GM12891 (cell line): ENCODE data around the gene GGT6.

Experiments
- DNase-seq: peaks from one replicate; pipeline ENCODE4 v3.0.0; 2011; ENCODE audit warnings: low spot score; ENCODE audit not compliant: insufficient read length
- FAIRE-seq: peaks from 2 replicates; lab custom pipeline; 2011; peaks lifted over from hg19 to GRCh38; lab: Jason Lieb, UNC
- PAX5 ChIP-seq: IDR thresholded peaks from 2 replicates; pipeline ENCODE4 v1.6.1; 2011; ENCODE audit warnings: low read length, moderate library complexity, mild to moderate bottlenecking; ENCODE audit not compliant: insufficient read depth, severe bottlenecking
- POLR2A ChIP-seq: IDR thresholded peaks from 2 replicates; pipeline ENCODE4 v1.6.1; 2011; ENCODE audit warnings: low read depth, low read length, control low read depth
- POLR2AphosphoS5 ChIP-seq: IDR thresholded peaks from 2 replicates; pipeline ENCODE4 v1.6.1; 2011; ENCODE audit warnings: low read depth, low read length, control low read depth
- POU2F2 ChIP-seq: IDR thresholded peaks from 2 replicates; pipeline ENCODE4 v1.6.1; 2011; ENCODE audit warnings: low read depth, mild to moderate bottlenecking, control low read depth, low read length, moderate library complexity
- SPI1 ChIP-seq: IDR thresholded peaks from 2 replicates; pipeline ENCODE4 v1.6.1; 2011; ENCODE audit warnings: low read depth, low read length, control low read depth
- TAF1 ChIP-seq: IDR thresholded peaks from 2 replicates; pipeline ENCODE4 v1.6.1; 2011; ENCODE audit warnings: low read depth, low read length, control low read depth

GGT6 gene

GRCh38 chr17:4554441-4554996, 5.9 kb downstream of the GGT6 start:
- no peak for TF ChIP-seq POU2F2
- TF ChIP-seq POLR2AphosphoS5 = no peak
- FAIRE-seq = no peak
- DNase-seq = no peak

- no peak for FAIRE-seq
- TF ChIP-seq TAF1 = no peak
- no peak for TF ChIP-seq SPI1
- TF ChIP-seq PAX5 = no peak
- TF ChIP-seq POU2F2 = no peak
- no peak for TF ChIP-seq POLR2AphosphoS5
- no peak for TF ChIP-seq POLR2A
- no peak for DNase-seq
Measured at GRCh38 chr17:4553669-4554068, 6.7 kb downstream of the GGT6 start.

GRCh38 chr17:4551796-4552525, 8.4 kb downstream of the GGT6 start:
- FAIRE-seq (no peak), DNase-seq (no peak)
- no peak for TF ChIP-seq POLR2A
- TF ChIP-seq POLR2AphosphoS5 = no peak
- no peak for TF ChIP-seq TAF1
- no peak for TF ChIP-seq POU2F2
- TF ChIP-seq PAX5 = no peak
- no peak for TF ChIP-seq SPI1

- TF ChIP-seq POU2F2 = no peak
- no peak for TF ChIP-seq PAX5
- no peak for TF ChIP-seq POLR2A
- TF ChIP-seq POLR2AphosphoS5 = no peak
- DNase-seq (no peak), FAIRE-seq (no peak)
Measured at GRCh38 chr17:4551141-4551540, 9.2 kb downstream of the GGT6 start.

GRCh38 chr17:4550534-4551039, 9.8 kb downstream of the GGT6 start:
- no peak for DNase-seq
- FAIRE-seq = no peak
- no peak for TF ChIP-seq POU2F2
- no peak for TF ChIP-seq POLR2AphosphoS5
- no peak for TF ChIP-seq POLR2A
- TF ChIP-seq TAF1 = no peak
- no peak for TF ChIP-seq PAX5
- no peak for TF ChIP-seq SPI1

- TF ChIP-seq POLR2A = no peak
- no peak for TF ChIP-seq TAF1
- TF ChIP-seq POLR2AphosphoS5 = no peak
- no peak for TF ChIP-seq PAX5
- TF ChIP-seq SPI1 = no peak
- TF ChIP-seq POU2F2 = no peak
- DNase-seq (no peak), FAIRE-seq (no peak)
Measured at GRCh38 chr17:4549781-4550533, 10.4 kb downstream of the GGT6 start.

- FAIRE-seq = no peak
- no peak for DNase-seq
- TF ChIP-seq TAF1 (no peak), POLR2A (no peak), POLR2AphosphoS5 (no peak), POU2F2 (no peak), SPI1 (no peak), PAX5 (no peak)
Measured at GRCh38 chr17:4548721-4549531, 11.5 kb downstream of the GGT6 start.

GRCh38 chr17:4548061-4548461, 12.3 kb downstream of the GGT6 start:
- no peak for TF ChIP-seq SPI1
- no peak for TF ChIP-seq POLR2A
- no peak for TF ChIP-seq POLR2AphosphoS5
- TF ChIP-seq POU2F2 = no peak
- no peak for TF ChIP-seq PAX5
- FAIRE-seq (no peak), DNase-seq (no peak)
